HG03565 (cell line): ENCODE data around the gene C10orf67.
"Not testable (repeated sequence)": the region's sequence is repeated elsewhere in the genome, so short reads cannot be mapped to it uniquely, and the experiment has no call there.

ENCODE experiments used
- ATAC-seq: cut with Tn5 transposase; IDR thresholded peaks from one replicate; pipeline ENCODE4 v1.9.1; 2021; ENCODE audit warnings: mild to moderate bottlenecking, moderate library complexity; ENCODE audit not compliant: unreplicated experiment

Gene C10orf67

DNA sequence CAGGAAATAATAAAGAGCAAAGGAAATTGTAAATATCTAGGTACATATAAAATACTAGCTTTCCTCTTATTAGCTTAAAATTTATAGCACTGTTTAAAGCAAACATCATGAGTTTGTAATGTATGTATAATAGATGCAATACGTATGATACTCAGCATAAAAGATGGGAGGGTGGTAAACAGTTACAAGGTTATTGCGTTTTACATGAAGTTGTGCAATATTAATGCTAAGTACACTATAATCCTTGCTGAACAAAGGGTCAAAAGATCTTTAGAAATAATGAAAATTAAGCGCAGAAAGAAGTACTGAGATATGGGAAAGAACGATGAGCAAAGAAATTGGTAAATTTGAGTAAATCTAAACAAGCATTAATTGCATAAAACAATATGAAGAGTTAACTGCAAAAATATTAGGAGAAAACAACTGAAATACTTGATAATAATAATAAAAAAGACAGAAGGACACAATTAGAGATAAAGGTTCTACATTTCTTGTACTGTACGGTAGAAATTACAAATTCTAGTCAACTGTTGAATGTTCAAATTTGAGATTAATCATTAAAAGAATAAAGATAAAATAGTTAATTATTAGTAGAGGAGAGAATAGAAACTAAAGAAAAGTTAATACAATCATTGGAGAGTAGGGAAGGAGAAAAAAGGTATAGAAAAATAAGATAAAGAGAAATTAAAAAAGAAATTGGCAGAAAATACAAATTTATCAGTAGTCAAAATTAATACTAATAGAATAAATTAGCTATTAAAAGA lies 17.9 kb downstream of the C10orf67 start:
- ATAC-seq = no peak

DNA sequence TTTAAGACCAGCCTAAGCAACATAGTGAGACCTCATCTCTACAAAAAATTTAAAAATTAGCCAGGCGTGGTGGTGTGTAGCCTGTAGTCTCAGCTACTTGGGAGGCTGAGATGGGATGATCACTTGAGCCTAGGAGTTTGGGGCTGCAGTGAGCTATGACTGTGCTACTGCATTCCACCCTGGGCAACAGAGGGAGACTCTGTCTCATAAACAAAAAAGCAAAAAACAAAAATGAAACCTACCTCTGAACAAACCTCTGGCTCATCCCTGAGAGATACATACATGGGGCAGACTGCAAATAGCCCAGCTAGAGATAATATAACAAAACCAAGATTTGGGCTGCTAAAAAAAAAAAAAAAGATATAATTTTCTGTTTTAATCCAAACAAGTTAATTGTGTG lies 19.5 kb downstream of the C10orf67 start:
- peak; percentile 84 for ATAC-seq

DNA sequence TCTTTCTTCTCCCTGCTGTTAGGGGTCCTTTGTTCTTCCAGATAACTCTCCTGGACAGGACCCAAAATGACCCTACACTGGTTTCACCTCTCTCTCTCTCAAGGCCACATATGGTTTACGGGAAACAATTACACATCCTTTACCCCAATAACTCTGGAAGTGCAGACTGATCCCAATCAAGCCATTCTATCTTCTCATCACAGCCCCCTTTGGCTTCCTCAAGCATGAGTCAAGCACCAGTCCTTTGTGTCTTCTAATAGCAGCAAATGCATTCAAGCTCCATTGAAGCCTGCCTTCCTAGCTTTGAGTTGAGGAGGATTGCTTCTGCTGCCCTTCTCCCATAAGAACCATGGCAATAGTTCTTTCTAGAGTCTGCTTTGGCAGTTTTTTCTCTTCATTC lies 20.2 kb downstream of the C10orf67 start:
- ATAC-seq = no peak

DNA sequence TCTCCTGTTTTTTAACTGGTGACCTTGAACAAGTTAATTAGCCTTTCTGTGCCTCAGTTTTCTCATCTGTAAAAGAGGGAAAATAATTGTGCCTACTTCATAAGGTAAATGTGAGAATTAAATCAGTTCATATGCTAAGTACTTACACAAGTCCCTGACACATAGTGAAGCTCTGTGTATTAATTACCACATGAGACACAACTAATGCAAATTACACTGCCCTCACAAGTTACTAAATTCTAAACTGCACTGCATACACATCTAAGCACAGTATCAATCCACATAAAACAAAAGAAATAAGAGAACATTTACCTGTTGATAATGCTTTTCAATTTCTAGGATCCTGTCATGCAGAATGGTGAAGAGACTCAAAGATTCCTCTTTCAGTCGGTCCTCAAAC lies 22.5 kb downstream of the C10orf67 start:
- ATAC-seq = no peak

DNA sequence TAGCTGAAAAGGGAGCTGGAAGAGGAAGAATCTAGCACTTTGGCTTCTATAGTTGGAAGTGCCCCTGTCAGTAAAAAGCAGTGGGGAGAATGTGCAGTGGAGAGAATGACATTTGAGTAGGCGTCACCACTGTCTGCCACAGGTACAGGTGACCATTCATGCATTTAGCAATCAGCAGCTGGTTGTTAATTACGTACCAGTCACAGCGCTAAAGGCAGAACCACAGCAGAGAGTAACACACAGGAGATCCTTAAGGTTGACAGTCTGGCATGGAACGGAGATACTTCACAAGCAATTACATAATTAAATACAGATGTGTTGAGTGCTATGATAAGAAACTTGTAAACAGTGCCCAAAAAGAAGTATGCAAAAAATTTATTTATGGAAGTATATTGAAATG lies 24.8 kb downstream of the C10orf67 start:
- no peak for ATAC-seq

DNA sequence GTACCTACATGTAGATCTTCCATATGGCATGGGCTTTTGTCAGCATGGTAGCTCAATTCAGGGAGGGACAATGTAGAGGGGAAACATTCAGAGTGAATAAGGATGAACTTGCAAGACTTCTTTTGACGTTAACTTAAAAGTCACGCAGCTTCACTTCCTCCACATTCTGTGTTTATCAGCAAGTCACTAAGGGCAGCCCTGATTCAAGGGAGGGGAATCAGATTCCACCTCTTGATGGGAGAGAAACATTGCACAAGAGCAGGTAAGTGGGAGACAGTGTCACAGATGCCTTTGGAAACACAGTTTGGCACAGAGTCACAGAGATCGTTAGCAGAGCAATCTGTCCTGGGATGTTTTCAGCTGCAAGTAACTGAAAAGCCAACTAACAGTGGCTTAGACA lies 26.2 kb downstream of the C10orf67 start:
- no peak for ATAC-seq

DNA sequence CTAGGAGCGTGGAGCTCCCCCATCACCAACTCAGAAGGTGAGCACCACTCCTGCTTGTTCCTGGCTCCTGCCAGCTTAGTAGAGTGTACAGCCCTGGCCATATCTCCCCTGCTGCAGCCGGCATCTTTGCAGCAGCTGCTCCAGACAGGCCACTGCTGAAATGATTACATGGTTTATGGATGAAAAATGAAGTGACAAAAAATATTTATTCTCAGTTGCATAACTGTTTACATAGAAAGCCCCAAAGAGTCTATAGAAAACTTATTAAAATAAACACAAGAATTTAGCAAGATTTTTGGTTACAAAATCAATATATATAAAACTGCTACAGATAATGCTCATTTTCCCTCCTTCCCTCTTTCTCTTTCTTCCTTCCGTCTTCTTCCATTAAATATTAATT lies 27.2 kb downstream of the C10orf67 start:
- no peak for ATAC-seq

DNA sequence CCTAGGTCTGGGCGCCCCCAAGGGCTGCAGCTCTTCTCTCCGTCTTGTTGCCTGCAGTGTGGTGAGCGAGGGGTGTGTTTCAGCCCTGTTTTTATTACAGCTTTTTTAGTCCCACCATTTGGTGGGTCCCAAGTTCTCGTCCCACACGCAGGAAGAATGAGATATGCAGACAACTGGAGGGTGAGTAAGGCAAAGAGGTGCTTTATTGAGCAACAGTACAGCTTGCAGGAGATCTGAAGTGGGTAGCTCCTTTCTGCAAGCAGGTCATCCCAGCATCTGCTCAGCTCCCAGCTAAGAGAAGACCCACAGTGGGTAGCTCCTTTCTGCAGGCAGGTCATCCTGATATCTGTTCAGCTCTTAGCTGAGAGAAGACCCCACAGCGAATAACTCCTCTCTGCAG lies 28.2 kb downstream of the C10orf67 start:
- no peak for ATAC-seq

DNA sequence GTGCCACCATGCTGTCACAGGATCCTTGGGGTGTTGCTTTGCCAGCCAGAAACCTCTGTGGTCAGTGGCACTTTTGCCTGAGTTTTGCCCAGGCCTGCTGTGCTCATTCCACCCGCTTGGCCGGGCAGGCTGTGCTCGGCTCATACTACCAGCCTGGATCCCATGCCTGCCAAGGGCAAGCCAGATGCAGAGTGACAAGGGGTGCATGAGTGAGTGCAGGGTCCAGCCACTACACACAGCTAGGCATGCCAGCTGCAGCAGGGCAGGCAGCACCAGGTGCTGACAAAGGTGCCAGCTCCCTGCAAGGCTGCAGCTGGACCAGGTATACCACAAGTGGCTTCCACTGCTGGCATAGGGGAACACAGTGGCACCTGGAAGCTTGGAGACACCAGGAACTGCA lies 28.6 kb downstream of the C10orf67 start:
- no peak for ATAC-seq

DNA sequence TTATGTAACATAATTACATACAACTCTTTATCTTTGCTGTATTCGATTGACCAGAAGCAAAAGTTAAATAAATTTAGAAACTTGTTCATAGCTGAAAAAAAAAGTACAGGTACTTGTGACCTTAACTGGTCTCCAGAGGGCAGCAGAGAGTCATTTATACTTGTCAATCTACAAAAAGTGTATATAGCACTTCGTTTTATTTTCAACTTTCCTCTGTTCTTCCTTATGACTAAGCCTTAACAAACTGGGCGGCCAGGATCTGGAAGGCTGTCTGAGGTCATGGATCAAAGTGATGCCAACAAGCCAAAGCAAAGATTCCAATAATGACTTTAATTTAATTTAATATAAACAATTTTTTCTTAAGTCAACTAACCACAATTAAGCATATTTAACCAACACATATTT lies 29.8 kb downstream of the C10orf67 start:
- no peak for ATAC-seq

DNA sequence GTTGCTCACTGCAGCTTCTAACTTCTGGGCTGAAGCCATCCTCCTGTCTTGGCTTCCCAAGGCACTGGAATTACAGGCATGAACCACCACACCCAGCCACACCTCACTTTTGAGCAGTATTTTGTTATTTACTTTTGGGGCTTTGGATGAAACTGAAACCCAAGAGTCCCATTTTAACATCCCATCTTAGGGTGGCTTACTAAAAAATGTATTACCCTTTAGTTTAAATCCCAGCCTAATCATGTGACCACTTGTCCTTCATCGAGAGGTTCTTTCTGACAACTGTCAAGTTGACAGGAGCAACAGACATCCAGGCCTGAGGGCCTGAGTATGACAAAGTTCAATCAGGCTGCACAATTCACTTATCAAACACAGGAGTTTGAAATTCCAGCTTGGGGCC lies 33.6 kb downstream of the C10orf67 start:
- ATAC-seq = no peak

DNA sequence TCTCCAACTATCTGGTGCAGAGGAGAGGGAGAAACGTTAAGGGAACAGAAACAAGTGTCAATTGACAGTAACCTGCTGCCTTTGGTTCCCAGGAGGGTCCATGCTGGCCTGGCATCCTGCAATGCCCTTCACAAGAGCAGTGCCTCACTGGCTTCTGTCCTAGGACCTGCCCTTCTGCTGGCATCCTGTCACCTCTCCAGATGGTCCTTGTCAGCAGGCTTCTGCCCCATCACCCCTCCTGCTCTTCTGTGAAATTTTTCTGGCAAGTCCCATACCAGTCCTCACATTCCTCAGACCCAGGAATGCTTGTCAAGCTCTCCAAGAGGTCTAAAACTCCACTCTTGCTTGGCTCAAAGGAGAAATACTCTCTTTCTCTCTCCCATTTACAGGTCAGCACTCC lies 34.2 kb downstream of the C10orf67 start:
- no peak for ATAC-seq

DNA sequence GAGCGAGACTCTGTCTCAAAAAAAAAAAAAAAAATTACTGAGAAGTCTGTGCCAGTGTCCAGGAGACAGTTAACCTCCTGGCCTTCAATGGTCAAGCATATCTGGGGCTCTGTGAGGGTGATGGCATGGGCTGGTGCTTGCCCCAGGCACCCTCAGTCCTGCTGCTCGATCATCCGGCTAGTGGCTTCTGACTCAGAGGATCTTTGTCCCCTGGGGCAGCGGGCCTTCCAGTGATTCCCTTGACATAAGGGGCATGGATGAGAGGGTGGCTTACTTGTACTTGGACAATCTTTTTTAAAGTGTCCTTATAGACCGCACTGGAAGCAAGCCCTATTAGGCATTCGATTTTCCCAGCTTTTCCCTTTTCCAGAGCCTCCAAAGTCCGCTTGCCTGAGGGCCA lies 44.6 kb downstream of the C10orf67 start:
- ATAC-seq = not testable (repeated sequence)

DNA sequence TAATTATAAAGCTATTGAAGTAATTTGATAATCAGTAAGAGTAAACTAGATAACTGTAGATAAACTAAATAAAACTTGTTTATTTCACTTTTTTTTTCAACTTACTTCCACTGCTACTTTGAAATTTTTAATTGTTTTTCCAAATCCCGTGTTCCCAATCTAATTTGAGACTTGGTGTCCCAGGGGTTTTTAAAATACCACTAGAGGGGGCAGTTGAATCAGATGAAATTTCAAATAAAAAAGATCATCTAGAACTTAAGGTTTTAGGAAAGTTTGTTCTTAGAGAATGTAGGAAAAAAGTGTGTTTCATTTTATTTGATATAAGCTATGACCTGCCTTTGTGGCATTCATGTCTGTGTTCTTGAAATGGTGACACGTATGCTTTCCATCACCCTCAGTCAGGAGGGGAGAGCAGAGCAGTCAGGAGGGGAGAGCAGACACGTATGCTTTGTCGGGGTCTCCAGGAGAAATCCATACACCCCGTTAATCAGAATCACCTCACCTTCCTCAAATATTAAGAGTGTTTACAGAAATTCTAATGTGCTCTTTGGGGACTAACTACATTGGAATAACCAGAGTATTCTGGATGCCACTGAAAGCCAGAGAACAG lies 49.9 kb downstream of the C10orf67 start:
- ATAC-seq = no peak

DNA sequence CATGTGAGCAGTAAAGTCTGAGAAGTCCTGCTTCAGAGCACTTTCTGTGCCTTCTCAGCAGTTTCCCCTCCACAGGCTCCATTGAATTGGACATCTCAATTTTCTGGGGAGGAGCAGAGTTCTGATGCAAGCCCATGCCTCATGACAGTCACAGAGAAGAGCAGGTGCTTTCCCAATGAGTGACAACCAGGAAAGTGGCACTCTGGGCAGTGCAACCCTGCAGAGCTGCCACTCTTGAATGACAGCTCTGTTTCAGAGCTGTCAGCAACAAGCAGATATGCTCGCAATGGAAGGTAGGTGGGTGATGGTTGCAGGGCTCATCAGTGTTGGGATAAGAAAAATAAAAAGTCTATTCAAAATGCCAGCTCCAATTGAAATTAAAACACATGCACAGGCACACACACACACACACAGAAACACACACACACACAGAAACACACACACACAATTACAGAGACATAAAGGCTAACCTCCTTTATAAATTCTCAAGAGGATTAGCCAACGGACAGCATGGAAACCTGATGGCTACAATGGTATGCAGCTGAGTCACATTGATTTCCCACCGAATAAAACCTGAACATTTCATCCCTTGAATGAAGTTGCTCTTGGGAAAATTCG lies 50.5 kb downstream of the C10orf67 start:
- ATAC-seq = no peak

DNA sequence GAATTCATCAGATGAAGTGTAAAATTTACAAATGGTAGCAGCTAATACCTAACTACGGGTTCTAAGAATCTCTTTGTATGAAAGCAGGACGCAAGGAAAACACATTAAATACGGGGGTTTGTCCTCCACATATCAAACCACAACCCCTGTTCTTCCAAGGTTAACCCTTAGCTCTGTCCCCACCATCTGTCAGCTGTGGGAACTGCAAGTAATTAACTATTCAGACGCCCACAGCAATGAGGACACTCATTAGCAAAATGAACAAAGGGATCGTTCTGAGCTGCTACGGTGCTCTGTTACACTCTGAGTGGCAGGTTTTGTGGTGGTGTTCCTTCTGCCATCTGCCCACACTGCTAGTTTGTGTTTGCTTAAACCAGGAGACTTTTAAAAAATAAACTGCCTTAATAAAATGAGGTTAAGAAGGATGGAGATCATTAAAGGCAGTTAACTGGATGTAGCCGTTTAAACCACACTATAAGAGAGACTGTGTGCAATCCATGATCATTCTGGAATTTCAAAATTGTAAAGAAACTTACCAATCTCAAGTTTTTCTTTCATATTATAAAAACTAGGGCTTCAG lies 51.4 kb downstream of the C10orf67 start:
- ATAC-seq = peak; percentile 97

DNA sequence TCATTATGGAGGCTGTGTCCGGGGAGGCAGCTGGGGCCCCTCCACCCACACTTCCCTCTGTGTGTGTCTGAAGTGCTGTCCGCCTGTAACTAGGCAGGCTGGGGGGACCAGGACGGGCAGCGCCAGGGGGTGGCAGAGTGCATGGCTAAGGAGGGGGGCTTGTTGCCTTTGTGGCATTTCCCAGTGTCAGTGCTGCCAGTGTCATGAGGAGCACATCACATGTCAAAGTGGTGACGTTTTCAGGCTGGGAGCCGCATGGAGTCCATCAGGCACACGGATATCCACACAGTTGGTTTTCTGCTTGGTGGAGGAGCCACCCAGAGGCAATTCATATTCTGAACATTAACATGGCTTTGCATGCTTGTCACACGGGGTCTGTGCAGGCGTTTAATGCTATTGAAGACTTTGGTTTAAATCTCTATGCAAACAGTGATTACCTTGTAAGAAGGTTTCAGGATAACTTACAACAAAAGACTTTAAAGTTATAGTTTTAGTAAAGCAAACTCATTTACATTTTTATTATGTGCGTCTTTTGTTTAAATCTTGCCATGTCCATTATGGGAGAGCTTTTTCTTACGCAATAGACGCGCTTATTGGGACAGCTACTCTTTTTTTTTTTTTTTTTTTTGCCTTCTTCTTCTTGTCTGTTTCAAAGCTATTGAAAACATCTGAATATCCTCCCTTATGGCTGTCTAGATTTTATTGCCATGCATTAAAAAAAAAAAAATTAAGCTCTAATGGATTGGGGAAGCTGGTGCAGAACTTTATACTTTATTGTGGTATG lies 52.9 kb downstream of the C10orf67 start:
- no peak for ATAC-seq

DNA sequence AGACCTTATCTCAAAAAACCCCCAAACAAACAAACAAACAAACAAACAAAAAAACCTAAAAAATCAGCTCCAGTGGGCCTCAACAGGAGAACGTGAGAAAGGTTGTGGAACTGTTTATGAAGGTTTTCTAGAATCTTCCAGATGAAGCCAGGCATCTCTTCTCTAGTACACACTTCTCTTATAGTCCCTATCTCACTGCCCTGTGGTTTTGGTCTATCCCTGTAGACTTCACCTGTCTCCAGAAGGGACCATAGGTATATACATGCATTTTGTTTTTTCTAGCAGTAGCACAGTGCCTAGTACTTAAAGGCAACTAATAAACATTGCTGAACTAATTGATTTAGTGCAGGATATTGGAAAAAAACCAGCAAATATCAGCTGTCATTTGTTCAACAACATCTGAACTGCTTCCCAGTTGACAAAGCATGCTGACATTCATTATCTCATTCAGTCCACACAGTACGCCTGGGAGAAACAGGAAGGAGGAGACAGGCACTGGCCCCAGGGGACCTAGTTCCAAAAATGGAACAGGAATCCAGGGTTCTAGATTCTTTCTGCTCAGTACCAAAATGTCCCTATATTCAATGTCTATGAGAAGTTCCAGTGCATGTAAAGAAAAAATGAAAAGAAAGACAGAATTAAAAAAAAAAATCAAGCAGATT lies 59.8 kb downstream of the C10orf67 start:
- ATAC-seq = no peak

DNA sequence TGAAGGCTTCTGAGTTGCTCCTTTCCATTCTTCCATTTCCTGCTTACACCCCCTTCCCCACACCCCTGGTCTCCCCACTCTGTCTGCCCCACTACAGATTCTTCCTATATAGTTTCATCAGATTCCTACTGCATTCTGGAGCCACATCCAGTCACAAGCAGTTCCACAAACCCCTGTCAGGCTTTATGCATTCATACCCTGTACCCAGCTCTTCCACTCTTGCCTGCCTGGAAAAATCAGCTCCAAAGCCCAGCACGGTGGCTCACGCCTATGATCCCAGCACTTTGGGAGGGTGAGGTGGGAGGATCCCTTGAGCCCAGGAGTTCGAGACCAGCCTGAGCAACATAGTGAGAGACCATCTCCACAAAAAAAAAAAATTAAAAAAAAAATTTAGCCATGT lies 60.4 kb downstream of the C10orf67 start:
- no peak for ATAC-seq

DNA sequence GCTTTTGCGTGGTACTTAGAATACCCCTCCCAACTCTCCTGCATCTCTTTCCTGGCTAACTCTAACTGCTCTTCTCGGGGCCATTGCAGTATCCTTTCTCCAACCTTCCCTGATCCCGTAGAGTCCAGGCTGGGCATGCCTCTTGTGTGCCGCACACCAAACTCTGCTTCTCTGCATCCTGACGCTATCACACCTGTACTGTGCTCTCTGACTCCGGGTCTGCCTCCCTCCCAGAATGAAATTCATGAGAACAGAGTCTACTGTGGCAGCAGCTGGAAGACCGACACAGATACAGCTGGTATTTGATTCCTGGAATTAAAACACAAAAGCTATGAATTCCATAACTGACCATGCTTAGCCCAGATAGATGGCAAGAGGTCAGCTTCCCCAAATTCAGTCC lies 60.9 kb downstream of the C10orf67 start:
- ATAC-seq = no peak

DNA sequence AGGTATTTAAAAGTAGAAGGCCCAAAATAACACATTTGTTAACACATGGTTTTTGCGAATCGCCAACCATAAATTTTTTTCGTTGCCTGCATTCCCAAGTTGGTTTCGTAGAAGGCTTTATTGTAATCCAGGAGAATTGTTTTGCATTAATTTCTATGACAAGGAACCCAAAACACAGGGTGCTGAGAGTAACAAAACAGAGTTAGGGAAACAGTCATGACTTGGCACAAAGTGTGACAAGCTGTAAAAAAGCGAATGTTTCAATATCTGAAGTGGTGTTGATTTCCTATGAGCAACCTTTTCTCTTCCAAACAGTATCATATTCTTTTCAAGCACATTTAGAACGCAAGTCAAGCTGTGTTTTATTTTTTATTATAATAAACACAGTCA lies 63.6 kb downstream of the C10orf67 start:
- ATAC-seq = no peak
